Choroid plexus epithelial cell (primary cell): Measurements from ENCODE around the gene DEPDC1B.
"Not testable (repeated sequence)": the region's sequence is repeated elsewhere in the genome, so short reads cannot be mapped to it uniquely, and the experiment has no call there.

Experiments
- DNase-seq: peaks from one replicate; pipeline ENCODE4 v3.0.0-alpha.2; 2010; ENCODE audit warnings: low read depth
- H3K4me3 ChIP-seq: 2 replicates; pipeline ENCODE4 v1.5.1; 2011; ENCODE audit warnings: low read depth, mild to moderate bottlenecking, control low read depth, low read length, moderate library complexity
- CTCF ChIP-seq: conservative IDR thresholded peaks from 2 replicates; pipeline ENCODE4 v1.5.1; 2011; ENCODE audit warnings: low read depth, mild to moderate bottlenecking, control low read depth, inconsistent platforms, low read length, moderate library complexity

The DEPDC1B gene

GRCh38 chr5:60699609-60700415 lies at the start of gene DEPDC1B:
Gene DEPDC1B, minus strand, starts transcription at chr5:60700166. Its CDS starts 73 bp downstream, at chr5:60700093.
- peak within 1 kb of the TSS; percentile 74 for H3K4me3 ChIP-seq
- peak; percentile 90 for DNase-seq
- TF ChIP-seq CTCF, result peak; percentile 64

- H3K4me3 ChIP-seq, result no peak overlapping the region
- DNase-seq, result no peak
- TF ChIP-seq CTCF, result no peak
Measured at GRCh38 chr5:60744682-60745081, 44.7 kb upstream of the DEPDC1B start.

- TF ChIP-seq CTCF, result no peak
- DNase-seq, result no peak
Measured at GRCh38 chr5:60743511-60744314, 43.7 kb upstream of the DEPDC1B start.

GRCh38 chr5:60740322-60740721 lies 40.4 kb upstream of the DEPDC1B start:
- TF ChIP-seq CTCF, result no peak
- no peak for DNase-seq
- H3K4me3 ChIP-seq, result no peak overlapping the region

More at GRCh38 chr5:60743511-60744314, 43.7 kb upstream of the DEPDC1B start:
- no peak overlapping the region for H3K4me3 ChIP-seq

- DNase-seq, result no peak
- no peak overlapping the region for H3K4me3 ChIP-seq
- no peak for TF ChIP-seq CTCF
Measured at GRCh38 chr5:60738933-60739332, 39.0 kb upstream of the DEPDC1B start.

- no peak overlapping the region for H3K4me3 ChIP-seq
- no peak for TF ChIP-seq CTCF
- no peak for DNase-seq
Measured at GRCh38 chr5:60738461-60738860, 38.5 kb upstream of the DEPDC1B start.

DNA sequence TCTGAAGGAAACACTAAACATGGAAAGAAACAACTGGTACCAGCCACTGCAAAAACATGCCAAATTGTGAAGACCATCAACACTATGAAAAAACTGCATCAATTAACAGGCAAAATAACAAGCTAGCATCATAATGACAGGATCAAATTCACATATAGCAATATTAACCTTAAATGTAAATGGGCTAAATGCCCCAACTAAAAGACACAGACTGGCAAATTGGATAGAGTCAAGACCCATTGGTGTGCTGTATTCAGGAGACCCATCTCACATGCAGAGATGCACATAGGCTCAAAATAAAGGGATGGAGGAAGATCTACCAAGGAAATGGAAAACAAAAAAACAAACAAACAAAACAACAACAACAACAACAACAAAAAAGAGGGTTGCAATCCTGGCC lies 30.9 kb upstream of the DEPDC1B start:
- DNase-seq, H3K4me3 ChIP-seq: not testable (repeated sequence)
